GM21390 (cell line): ENCODE data around the gene GXYLT1.
"Not testable (repeated sequence)": the region's sequence is repeated elsewhere in the genome, so short reads cannot be mapped to it uniquely, and the experiment has no call there.

Source experiments
- ATAC-seq: cut with Tn5 transposase; IDR thresholded peaks from one replicate; pipeline ENCODE4 v1.9.1; 2021; ENCODE audit not compliant: unreplicated experiment

The GXYLT1 gene, protein sequence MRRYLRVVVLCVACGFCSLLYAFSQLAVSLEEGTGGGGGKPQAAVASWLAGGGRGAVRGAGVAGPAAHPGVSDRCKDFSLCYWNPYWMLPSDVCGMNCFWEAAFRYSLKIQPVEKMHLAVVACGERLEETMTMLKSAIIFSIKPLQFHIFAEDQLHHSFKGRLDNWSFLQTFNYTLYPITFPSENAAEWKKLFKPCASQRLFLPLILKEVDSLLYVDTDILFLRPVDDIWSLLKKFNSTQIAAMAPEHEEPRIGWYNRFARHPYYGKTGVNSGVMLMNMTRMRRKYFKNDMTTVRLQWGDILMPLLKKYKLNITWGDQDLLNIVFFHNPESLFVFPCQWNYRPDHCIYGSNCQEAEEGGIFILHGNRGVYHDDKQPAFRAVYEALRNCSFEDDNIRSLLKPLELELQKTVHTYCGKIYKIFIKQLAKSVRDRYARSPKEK

GRCh38 chr12:42144408-42145196, at the start of gene GXYLT1:
Gene GXYLT1 (minus strand): TSS chr12:42144874. CDS start chr12:42144646, 228 bp downstream.
- peak; percentile 92 for ATAC-seq

DNA sequence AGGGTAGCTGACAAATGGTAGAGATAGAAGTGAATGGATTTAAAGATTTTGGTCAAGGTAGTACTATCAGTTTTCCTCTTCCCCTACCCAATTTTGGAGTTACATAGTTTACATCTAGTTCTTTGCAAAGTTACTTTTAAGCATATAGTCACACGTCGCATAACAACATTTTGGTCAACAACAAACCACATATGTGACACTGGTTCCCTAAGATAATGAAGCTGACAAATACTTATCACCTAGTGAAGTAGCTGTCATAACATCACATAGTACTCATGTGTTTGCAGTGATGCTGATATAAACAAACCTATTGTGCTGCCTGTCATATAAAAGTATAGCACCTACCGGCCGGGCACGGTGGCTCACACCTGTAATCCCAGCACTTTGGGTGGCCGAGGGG, 48.0 kb upstream of the GXYLT1 start:
- ATAC-seq: no peak

GRCh38 chr12:42192258-42192657, 47.6 kb upstream of the GXYLT1 start:
- no peak for ATAC-seq

DNA sequence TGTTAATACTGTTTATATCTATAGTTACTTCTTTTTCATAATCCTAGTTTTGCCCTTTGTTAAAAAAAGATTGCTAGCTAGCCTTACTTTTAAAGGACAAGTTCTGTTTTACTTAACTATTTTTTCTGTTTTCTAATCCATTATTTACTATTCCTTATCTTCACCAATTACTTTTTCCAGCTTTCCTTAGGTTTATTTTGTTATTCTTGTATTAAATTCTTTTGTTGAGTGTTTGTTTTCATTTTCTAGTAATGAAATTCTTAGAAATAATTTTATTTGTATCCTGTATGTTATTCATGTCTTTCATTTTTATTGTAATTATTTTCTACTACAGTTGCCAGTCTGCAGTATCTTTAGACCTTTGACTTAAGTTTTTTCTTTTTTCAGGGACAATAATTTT, 45.7 kb upstream of the GXYLT1 start:
- ATAC-seq: no peak

DNA sequence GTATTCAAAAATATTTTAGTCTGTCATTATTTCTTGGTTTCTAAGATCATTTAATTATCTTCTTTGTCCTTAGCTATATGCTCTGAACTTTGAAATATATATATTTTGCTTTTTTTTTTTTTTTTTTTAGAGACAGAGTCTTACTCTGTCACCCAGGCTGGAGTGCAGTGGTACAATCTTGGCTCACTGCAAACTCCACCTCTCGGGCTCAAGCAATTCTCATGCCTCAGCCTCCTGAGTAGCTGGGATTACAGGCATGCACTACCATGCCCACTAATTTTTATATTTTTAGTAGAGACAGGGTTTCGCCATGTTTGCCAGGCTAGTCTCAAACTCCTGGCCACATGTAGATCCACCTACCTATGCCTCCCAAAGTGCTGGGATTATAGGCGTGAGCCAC, 43.6 kb upstream of the GXYLT1 start:
- ATAC-seq: not testable (repeated sequence)

DNA sequence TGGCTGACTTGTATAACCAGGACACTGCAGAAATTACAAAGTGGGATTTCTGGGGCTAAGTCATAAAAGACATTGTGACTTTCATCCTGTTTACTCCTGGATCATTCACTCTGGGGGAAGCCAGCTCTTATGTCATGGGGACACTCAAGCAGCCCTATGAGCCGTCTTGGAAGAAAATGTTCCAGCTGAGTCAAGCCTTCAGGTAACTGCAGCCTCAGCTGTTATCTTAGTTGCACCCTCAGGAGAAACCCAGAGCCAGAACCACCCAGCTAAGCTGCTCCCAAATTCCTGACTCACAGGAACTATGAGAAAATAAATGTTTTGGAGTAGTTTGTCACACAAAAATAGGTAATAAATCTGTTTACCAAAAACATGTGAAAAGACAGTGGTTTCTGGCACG, 43.1 kb upstream of the GXYLT1 start:
- no peak for ATAC-seq

DNA sequence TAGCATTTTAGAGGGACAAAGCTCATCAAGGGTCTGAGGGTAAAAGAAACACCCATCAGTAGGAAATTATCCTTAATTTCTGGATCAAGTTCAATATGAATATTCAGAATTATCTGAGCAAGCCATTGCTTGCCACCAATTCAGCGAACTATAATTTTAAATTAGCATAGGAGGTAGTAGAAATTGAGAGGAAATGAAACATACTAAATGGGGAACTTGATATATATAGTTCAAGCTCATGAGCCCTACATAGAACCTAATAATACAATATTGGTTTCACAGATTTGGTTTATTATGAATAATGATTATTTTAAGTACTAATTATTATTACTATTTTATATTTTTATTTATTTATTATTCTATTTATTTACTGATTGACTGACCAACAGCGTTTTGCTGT, 42.1 kb upstream of the GXYLT1 start:
- ATAC-seq: peak; percentile 55

- no peak for ATAC-seq
Observed at GRCh38 chr12:42182394-42182793, 37.7 kb upstream of the GXYLT1 start.

GRCh38 chr12:42180990-42181596, 36.4 kb upstream of the GXYLT1 start:
- no peak for ATAC-seq

DNA sequence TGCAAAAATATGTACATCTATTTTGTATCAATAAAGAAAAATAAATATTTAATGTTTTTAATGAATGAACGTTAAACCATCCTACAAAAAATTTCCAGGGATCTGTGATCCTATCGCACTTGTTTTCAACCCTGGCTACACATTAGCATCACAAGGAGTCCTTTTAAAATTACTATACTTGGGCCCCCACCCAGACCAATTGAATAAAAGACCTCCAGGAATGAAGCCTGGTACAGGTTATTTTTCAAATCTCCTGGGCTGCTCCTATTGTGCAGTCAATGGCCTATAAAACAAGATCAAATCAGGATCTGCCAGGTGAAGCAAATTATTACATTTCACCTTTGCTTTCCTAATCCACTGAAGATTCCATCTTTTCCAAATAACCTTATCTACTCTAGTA, 33.4 kb upstream of the GXYLT1 start:
- ATAC-seq: no peak

- ATAC-seq: no peak
Observed at GRCh38 chr12:42174978-42175377, 30.3 kb upstream of the GXYLT1 start.

DNA sequence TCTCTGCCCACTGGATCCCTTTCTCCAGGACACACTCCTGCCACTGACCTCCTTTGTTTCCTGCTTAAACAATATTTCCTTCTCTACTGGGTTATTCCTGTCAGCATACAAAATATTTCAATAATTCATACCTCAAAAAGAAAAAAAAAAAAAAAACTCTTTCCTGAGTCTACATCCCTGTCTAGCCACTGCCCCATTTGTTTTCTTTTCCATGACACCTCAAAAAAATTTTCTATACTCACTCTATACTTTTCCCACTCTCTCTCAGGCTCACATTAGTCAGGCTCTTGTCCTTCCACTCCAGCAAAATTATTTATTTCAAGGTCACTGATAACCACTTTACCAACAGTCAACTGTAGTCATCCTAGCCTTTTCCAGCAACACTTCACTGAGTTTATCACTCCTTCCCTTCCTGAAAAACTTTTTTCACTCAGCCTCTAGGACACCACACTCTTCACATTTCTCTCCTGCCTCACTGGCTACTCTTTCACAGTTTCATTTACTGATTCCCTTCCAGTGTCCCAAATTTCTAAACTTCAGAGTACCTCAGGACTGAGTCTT, 29.4 kb upstream of the GXYLT1 start:
- no peak for ATAC-seq

GRCh38 chr12:42172441-42173210, 28.0 kb upstream of the GXYLT1 start:
- ATAC-seq: no peak

- no peak for ATAC-seq
Observed at GRCh38 chr12:42167711-42168110, 23.0 kb upstream of the GXYLT1 start.

DNA sequence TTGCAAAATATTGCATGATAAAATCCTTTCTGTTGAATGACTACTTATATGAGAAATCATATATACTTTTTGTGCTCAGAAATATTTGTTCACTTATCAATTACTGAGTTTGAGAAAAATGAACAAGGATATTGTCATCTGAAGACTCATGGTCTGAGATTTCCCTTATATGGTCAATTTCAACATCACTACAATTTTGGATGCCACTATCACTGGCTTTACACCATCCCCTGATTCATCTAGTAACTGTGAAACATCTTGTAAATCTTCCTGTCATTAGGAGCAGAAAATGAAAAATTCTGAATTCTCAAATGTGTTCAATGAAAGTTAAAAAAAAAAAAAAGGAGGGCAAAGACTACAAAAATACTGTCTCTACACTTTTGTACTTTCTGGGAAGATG, 21.8 kb upstream of the GXYLT1 start:
- ATAC-seq: no peak

GRCh38 chr12:42163913-42164312, 19.2 kb upstream of the GXYLT1 start:
- no peak for ATAC-seq

DNA sequence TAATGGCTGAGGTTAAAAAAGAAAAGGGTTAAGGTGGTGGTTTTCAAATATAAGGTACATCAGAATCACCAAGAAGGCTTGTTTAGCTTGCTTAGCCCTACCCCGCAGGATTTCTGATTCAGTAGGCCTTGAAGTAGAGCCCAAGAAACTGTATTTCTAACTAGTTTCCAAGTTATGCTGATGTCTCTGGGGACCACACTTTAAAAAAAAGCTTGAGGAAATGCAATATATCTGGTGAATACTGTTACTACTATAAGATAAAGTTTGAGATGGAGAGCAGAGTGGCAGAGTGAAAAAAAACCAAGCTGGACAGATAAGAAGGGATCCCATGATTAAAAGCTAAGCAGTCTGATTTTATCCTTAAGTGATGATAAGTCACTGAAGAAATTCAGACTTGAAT, 18.3 kb upstream of the GXYLT1 start:
- no peak for ATAC-seq

- no peak for ATAC-seq
Observed at GRCh38 chr12:42162193-42162592, 17.5 kb upstream of the GXYLT1 start.

DNA sequence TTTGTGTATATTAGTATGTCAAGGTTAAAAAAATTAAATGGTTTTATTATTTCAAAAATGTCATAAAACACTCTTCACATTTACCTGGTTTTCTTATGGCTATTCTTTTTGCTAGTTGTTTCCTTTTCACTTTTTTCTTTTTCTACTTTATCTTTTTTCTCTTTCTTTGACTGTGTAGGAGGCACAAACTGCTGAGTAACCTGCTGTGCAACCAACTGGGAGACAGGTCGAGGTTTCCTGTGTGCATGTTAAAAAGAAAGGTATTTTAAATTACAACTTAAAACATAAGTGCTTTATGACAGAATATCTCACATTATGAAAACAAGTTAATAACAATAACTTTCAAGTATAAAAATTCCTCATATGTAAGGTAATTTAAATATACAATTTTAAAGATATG, 16.9 kb upstream of the GXYLT1 start:
- ATAC-seq: no peak

DNA sequence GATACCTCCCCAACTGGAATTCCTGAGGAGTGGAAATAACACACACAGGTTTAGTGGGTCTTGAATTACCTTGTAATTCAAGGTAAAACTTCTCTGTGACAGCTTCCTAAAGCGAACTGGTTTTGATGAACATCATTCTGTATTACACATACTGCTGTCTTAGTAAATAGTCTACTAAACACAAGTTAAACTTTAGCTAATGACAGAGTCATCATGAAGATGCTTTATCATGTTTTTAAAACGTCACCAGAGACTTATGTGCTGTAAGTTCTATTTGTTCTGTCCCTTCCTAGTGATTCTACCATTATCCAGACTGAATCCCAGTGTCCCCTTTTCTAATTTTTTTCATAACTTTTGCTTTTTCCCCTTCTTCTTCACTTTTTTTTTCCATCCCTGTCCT, 11.6 kb upstream of the GXYLT1 start:
- no peak for ATAC-seq
